ENCODE data around the gene CALN1.
"Not testable (repeated sequence)": the region's sequence is repeated elsewhere in the genome, so short reads cannot be mapped to it uniquely, and the experiment has no call there.

Gene CALN1

DNA sequence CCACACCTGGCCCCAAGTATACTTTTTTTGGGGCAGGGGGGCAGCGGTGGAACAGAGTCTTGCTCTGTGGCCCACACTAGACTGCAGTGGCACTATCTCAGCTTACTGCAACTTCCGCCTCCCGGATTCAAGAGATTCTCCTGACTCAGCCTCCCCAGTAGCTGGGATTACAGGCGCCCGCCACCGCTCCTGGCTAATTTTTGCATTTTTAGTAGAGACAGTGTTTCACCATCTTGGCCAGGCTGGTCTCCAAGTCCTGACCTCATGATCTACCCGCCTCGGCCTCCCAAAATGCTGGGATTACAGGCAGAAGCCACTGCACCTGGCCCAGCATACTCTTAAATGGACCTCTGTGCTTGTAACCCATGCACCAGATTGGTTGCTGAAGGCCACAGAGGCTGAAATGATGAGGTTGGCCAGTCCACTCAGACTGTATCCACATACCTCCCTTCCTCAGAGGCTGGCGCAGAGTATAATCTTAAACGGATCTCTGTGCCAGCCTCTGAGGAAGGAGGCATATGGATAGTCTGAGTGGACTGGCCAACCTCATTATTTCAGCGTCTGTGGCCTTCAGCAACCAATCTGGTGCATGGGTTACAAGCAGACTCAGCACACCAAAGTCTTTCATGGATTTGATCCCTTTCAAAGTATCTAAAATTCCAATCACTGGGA lies 3.0 kb downstream of the CALN1 start:
- DNase-seq (no peak), ATAC-seq (no peak)

GRCh38 chr7:72406820-72407403 lies 5.2 kb downstream of the CALN1 start:
- no peak for ATAC-seq
- DNase-seq, result no peak

DNA sequence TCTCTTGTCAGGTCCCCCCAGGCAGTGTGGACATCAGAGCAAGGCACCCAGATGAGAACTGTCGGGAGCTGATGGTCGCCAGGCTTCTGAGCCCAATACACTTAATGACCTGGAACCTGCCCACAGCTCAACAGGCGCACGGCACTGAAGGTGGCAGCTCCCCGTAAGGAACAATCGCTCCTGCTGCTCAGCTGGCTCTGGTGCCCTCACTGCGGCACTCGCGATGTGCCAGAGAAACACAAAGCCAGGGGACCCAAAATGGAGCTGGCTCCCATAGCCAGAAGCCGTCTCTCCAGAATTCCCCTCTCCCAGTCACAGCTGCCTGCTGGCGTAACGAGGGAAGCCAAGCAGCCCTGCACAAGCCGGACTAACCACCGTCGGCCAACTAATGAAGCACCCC lies 6.3 kb downstream of the CALN1 start:
- no peak for ATAC-seq
- no peak for DNase-seq

GRCh38 chr7:72405418-72405817 lies 6.7 kb downstream of the CALN1 start:
- ATAC-seq (no peak), DNase-seq (no peak)

- ATAC-seq (no peak), DNase-seq (no peak)
These were observed 7.4 kb downstream of the CALN1 start for GRCh38 chr7:72404743-72405142.

DNA sequence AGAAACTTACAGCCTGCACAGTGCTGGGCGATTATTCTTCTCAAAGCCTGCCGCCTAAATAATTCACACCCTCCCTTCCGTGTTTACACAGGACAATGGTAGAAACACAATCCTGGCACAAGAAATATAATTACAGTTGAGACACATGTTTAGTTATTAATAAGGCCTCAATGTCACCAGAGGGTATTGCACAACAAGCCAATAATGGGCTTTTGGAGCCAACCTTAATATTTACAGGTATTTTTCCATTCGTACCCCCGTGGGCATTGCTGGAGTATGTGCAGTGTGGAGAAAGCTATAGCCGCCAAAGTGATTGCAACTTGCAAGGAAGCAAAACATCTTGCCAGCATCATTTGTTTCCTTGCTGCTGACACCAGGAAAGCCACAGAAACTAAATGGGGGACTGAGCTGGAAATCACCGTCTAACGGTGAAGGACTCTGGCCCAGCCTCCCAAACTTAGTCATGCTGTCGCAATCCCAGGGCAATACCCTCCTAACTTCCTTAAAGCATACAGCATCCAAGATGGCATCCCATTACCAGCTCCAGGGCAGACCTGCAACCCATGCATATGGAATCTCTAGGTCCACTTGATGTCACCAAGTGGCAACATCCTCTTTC lies 8.6 kb downstream of the CALN1 start:
- ATAC-seq (no peak), DNase-seq (no peak)

- no peak for DNase-seq
- no peak for ATAC-seq
These were observed 18.1 kb downstream of the CALN1 start for GRCh38 chr7:72394016-72394415.

GRCh38 chr7:72391821-72392377 lies 20.2 kb downstream of the CALN1 start:
- ATAC-seq (no peak), DNase-seq (no peak)

- DNase-seq (no peak), ATAC-seq (no peak)
These were observed 26.0 kb downstream of the CALN1 start for GRCh38 chr7:72386118-72386517.

GRCh38 chr7:72362246-72362645 lies 49.9 kb downstream of the CALN1 start:
- DNase-seq (no peak), ATAC-seq (no peak)

DNA sequence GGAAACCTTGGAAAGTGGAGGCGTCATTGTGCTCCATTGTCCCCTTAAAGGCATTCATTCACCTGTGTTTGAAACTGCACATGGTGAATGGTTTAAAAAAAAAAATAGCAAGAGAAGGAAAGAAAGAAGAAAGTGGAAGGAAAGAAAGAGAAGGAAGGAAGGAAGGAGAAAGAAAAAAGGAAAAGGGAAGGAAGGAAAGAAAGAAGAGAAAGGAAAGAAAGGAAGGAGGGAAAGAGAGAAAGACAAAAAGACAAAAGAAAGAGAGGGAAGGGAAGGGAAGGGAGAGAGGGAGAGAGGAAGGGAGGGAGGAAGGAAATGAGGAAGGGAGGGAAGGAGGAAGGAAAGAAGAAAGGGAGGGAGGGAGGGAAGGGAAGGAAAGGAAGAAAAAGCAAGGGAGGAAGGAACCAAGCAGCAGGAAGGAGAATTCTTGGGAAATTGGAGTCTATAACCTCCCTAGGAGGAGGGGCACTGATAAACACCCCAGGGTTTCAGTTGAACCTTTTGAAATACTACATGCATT lies 66.9 kb downstream of the CALN1 start:
- no peak for ATAC-seq
- DNase-seq, result no peak

DNA sequence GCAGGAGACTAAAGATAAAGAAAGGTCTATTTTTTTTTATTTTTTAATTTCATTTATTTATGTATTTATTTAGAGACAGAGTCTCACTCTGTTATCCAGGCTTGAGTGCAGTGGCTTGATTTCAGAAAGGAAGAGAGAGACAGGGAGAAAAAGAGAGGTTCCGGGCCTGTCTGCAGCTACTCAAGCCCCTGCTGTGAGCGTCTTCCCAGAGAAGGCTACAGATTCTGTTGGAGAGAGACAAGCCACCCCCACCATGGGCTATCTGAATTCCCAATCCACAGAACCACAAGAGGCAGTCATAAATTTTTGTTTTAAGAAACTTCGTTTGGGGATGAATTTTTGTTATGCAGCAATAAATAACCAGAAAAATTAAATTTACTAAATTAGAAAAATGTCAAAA lies 68.1 kb downstream of the CALN1 start:
- DNase-seq (no peak), ATAC-seq (no peak)

DNA sequence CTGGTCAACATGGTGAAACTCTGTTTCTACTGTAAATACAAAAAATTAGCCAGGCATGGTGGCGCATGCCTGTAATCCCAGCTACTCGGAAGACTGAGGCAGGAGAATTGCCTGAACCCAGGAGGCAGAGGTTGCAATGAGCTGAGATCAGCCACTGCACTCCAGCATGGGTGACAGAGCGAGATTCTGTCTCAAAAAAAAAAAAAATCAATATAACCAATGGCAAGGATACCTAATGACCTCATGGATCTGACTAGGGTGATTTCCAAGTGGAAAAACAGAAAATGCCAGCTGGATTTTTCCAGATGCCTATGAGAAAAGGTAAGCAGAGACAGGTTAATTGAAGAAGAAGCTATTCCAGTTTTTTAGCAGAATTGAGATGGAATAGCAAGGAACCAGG lies 68.8 kb downstream of the CALN1 start:
- ATAC-seq, DNase-seq: not testable (repeated sequence)

GRCh38 chr7:72337390-72338167 lies 74.6 kb downstream of the CALN1 start:
- ATAC-seq (no peak), DNase-seq (no peak)

DNA sequence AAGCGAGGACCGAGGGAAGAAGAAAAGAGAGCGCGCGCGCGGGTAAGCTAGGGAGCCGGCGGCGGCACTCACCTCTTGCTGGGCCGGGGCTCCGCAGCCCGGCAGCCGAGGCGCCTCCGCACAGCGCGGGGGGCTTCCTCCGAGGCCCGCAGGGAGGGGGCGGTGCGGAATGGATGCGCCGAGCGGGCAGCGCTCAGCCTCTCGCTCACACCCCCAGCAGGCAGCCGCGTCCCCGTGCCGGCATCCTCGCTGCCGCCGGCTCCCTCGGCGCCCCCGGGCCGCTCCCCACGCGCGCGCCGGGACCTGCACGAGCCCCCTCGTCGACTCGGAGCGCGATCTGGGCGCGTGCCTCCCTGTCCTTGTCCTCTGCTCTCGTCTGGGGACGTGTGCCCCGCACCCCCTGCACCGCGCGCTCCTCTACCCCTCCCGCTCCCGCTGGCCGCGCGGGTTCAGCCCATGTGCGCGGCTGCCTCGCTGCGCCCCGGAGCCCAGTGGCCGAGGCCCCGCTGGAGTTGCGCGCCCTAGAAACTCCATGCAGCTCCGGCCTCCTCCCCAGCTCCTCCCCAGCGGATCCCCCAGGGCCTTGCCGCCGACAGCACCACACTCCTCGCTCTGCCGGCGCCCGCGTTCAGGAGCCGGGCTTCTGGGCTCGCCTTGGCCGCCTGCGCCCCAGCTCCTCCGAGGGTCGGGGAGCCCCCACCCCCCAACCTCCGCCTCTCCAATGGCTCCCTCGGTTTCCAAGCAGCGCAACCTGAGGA lies 75.3 kb downstream of the CALN1 start:
- DNase-seq, result no peak
- no peak for ATAC-seq

DNA sequence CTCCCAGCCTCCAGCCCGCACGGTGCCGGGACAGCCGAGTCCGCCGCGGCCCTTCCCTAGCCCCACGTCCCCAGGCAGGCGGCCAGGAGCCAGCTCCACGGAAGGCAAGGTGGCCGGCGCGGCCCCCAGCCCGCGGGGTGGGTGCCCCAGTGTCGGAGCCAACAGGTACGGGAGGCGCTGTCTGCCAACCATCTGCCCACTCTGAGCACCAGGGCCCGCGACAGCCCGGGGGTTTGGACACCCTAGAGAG lies 75.8 kb downstream of the CALN1 start:
- no peak for ATAC-seq
- DNase-seq, result no peak

DNA sequence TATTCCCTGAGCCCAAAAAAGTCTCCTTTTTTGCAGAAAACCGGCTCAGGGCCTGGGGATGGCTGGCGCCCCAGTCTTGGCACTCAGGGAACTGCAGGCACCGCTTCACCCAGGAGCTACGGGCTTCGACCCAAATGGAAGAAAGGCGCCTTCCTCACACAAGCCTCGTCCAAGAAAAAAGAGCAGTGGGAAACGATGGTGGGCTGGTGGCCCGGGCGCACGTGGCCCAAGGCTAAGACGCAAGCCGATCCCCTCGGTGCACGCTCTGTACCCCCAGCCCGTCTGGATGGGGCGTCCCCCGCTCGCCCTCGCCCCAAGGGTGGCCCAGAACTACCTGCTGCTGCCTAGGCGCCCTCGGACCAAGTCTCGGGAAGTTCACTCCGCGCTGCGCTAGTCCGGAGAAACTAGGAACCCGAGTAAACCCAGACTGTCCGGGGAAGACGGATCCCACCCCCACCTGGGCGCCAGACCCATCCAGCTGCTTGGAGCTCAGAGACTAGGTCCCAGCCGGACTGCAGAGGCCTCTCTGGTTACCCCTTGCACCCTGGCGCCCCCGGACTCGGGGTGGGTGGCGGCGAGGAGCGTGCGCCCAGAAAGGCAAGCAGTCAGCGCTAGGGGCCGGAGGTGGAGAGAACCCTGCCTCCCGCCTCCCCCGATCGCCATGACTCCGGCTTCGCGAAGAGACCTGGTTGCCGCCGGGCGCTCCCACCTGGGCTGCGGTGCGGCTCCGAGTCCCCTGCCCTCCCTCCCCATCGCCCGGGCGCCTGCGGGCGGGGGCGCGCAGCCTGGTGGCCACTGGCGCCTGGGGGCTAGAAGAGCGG lies 76.4 kb downstream of the CALN1 start:
- no peak for ATAC-seq
- no peak for DNase-seq

GRCh38 chr7:72334698-72335097 lies 77.4 kb downstream of the CALN1 start:
- ATAC-seq (no peak), DNase-seq (no peak)

GRCh38 chr7:72334066-72334465 lies 78.1 kb downstream of the CALN1 start:
- DNase-seq (no peak), ATAC-seq (no peak)

- ATAC-seq (no peak), DNase-seq (no peak)
These were observed 85.3 kb downstream of the CALN1 start for GRCh38 chr7:72326811-72327210.

- ATAC-seq, result no peak
These were observed 85.8 kb downstream of the CALN1 start for GRCh38 chr7:72326365-72326764.

More at GRCh38 chr7:72326365-72326764, 85.8 kb downstream of the CALN1 start:
- no peak for DNase-seq

Data from stimulated activated naive CD8-positive, alpha-beta T cell treated with anti-CD3 and anti-CD28 coated beads, Interleukin-15, Interleukin-2, amounts not matched to agents 100 U/mL and 50 U/mL, for 24 hours (primary cell).